K562 (cell line): ENCODE data around the gene RNF126. TPM values are rescaled to one million over a fixed set of nuclear protein-coding genes. Genes with fewer than 3 reads are reported as not detected.
A peak's percentile ranks its signal among the peaks of the same experiment; 100 is the strongest.

ENCODE experiments used
- CBFB ChIP-seq: sonication (generic); formaldehyde crosslinking; IDR thresholded peaks from 2 replicates; pipeline ENCODE4 v1.4.0; 2020; ENCODE audit warnings: mild to moderate bottlenecking, missing genetic modification reagents
- CREB3L1 ChIP-seq: fragments of 450-650 bp; IDR thresholded peaks from 2 replicates; pipeline ENCODE4 v1.6.1; 2014; ENCODE audit warnings: low read depth, mild to moderate bottlenecking, moderate library complexity, borderline replicate concordance
- E2F6 ChIP-seq, 2 experiments: IDR thresholded peaks; 2 replicates each; pipeline ENCODE4 v1.6.1; 2011; ENCODE audit warnings: borderline replicate concordance in 1 of 2, control low read depth in 1 of 2, low read depth in 1 of 2, low read length in 1 of 2, mild to moderate bottlenecking in 1 of 2, mixed read lengths in 1 of 2, moderate library complexity in 1 of 2; ENCODE audit not compliant: insufficient read depth in 1 of 2, insufficient read length in 1 of 2, poor library complexity in 1 of 2, severe bottlenecking in 1 of 2; ENCODE audit errors: extremely low read depth in 1 of 2
- EZH2 ChIP-seq: IDR thresholded peaks from 2 replicates; pipeline ENCODE4 v1.6.1; 2012; ENCODE audit warnings: low read depth, mild to moderate bottlenecking, inconsistent platforms, low read length, borderline replicate concordance
- FUS ChIP-seq: fragments of 200-400 bp; formaldehyde crosslinking; optimal IDR thresholded peaks from 2 replicates; pipeline ENCODE3; 2017; ENCODE audit warnings: low read depth, low read length
- GATAD2B ChIP-seq: fragments of 450-650 bp; IDR thresholded peaks from 2 replicates; pipeline ENCODE4 v1.6.1; 2017; ENCODE audit warnings: mild to moderate bottlenecking, borderline replicate concordance
- HDAC1 ChIP-seq, 2 experiments: fragments of 450-650 bp; IDR thresholded peaks; 2 replicates each; pipeline ENCODE4 v1.6.1; 2016 to 2017; ENCODE audit warnings: inconsistent platforms in 1 of 2, mild to moderate bottlenecking in 1 of 2, moderate library complexity in 1 of 2
- ID3 ChIP-seq, 2 experiments: fragments of 250-450 bp in 1 of 2; fragments of 450-650 bp in 1 of 2; sonication (Bioruptor Pico) in 1 of 2; IDR thresholded peaks; 2 replicates each; pipeline versions ENCODE4 v1.6.1 to v1.8.0; 2016 to 2021; ENCODE audit warnings: mild to moderate bottlenecking in 2 of 2, moderate library complexity in 2 of 2, missing compliant biosample characterization in 1 of 2, missing genetic modification characterization in 1 of 2
- MAX ChIP-seq: sonication (generic); formaldehyde crosslinking; IDR thresholded peaks from 2 replicates; pipeline ENCODE4 v1.9.0; 2022; ENCODE audit warnings: mild to moderate bottlenecking, missing genetic modification reagents
- MEIS2 ChIP-seq: fragments of 450-650 bp; IDR thresholded peaks from 2 replicates; pipeline ENCODE4 v1.6.1; 2014; ENCODE audit warnings: mild to moderate bottlenecking; ENCODE audit not compliant: partially characterized antibody
- NCOA4 ChIP-seq: fragments of 450-650 bp; IDR thresholded peaks from 2 replicates; pipeline ENCODE4 v1.6.1; 2018; ENCODE audit warnings: mild to moderate bottlenecking; ENCODE audit not compliant: partially characterized antibody
- NFIC ChIP-seq: fragments of 450-650 bp; IDR thresholded peaks from 2 replicates; pipeline ENCODE4 v1.6.1; 2017; ENCODE audit warnings: mild to moderate bottlenecking, inconsistent platforms
- PRMT5 ChIP-seq: sonication (generic); formaldehyde crosslinking; IDR thresholded peaks from 2 replicates; pipeline ENCODE4 v1.5.0; 2020; ENCODE audit warnings: missing genetic modification reagents
- RBM25 ChIP-seq: fragments of 200-400 bp; formaldehyde crosslinking; IDR thresholded peaks from 2 replicates; pipeline ENCODE4 v1.6.1; 2018; ENCODE audit warnings: low read length, low read depth, moderate library complexity; ENCODE audit not compliant: severe bottlenecking
- SMAD4 ChIP-seq: fragments of 250-450 bp; sonication (Bioruptor Pico); conservative IDR thresholded peaks from 2 replicates; pipeline ENCODE4 v1.8.0; 2021; ENCODE audit warnings: inconsistent platforms, mild to moderate bottlenecking, moderate library complexity
- SPI1 ChIP-seq: IDR thresholded peaks from 2 replicates; pipeline ENCODE4 v1.6.1; 2011; ENCODE audit warnings: low read depth, low read length, control low read depth, borderline replicate concordance
- polyA plus RNA-seq, 8 experiments: library from polyadenylated mRNA; depleted of rRNA in 4 of 8; stranded (reverse) in 5 of 8; unstranded in 3 of 8; fragments of >200 nt; fragmentation: Nextera tagmentation in 2 of 8; fragmentation: Illumina TruSeq in 1 of 8; extraction: Ambion mirVana in 2 of 8; extraction: Trizol in 1 of 8; gene quantifications; 2 replicates each; pipeline versions ENCODE4 v1.2.1 to v1.2.3, GENCODE V29; 2011 to 2014; ENCODE audit warnings: inconsistent platforms in 1 of 8, missing spikeins in 1 of 8
- total RNA-seq, 7 experiments: library from RNA; depleted of rRNA in 6 of 7; stranded (reverse); fragments of >200 nt in 6 of 7; fragmentation: Illumina TruSeq in 2 of 7; extraction: Trizol in 2 of 7; gene quantifications; 2 replicates each; pipeline versions ENCODE4 v1.2.1 to v1.2.3, GENCODE V29; 2011 to 2021; ENCODE audit warnings: low replicate concordance in 1 of 7

Gene RNF126
- total and polyA plus RNA-seq, 9 of the 15 experiments (the other 6 are each of a cell fraction or from before 2014, with no cell fraction given): 0.27 to 101 (median 12.3) TPM

- TF ChIP-seq HDAC1 (IDR thresholded peaks at IDR 0.05) (peak in 1 of 2 experiments; percentile 39; a peak in 1 of 4 replicates), EZH2 (no peak), SPI1 (no peak), RBM25 (no peak), CBFB (CRISPR knock-in tag) (no peak), PRMT5 (CRISPR knock-in tag) (no peak), E2F6 (IDR thresholded peaks at IDR 0.05; ENCODE audit: borderline replicate concordance in 1 of 2, extremely low read depth in 1 of 2, insufficient read depth in 1 of 2, insufficient read length in 1 of 2, low read depth in 1 of 2, low read length in 1 of 2, poor library complexity in 1 of 2, severe bottlenecking in 1 of 2) (peak; percentile 24 to 43), NCOA4 (no peak), CREB3L1 (no peak), SMAD4 (CRISPR knock-in tag) (peak; percentile 87), NFIC (peak; percentile 53), ID3 (CRISPR knock-in tag; IDR thresholded peaks at IDR 0.05) (no peak), ID3 (tag; IDR thresholded peaks at IDR 0.05) (no peak), MAX (peak; percentile 65), MEIS2 (no peak), GATAD2B (peak; percentile 79; the same call in 1 of the 2 replicates), FUS (no peak)
Observed at GRCh38 chr19:610801-611480, 52.1 kb downstream of the RNF126 start (continued).
